ENCODE results near the gene XPO6.

GRCh38 chr16:28179354-28179753 lies 32.4 kb downstream of the XPO6 start:
- TF ChIP-seq CTCF (conservative IDR thresholded peaks at IDR 0.05; ENCODE audit: low read length) (no peak), EZH2phosphoT487 (IDR thresholded peaks at IDR 0.05; ENCODE audit: borderline replicate concordance) (no peak)
